Neural cell (in vitro differentiated cells): Measurements from ENCODE around the gene VAV2. TPM values are rescaled to one million over a fixed set of nuclear protein-coding genes. Genes with fewer than 3 reads are reported as not detected.

ENCODE experiments used
- H2AFZ ChIP-seq: fragments of 200-600, 300-800 bp; sonication (generic), shearing (Covaris generic); 2 replicates; pipeline ENCODE4 v1.6.0; 2014; ENCODE audit warnings: low read depth, mild to moderate bottlenecking, antibody characterized with exemption, low read length, moderate library complexity
- H3F3A ChIP-seq: fragments of 200-600 bp; shearing (Covaris generic); 2 replicates; pipeline ENCODE4 v1.6.1; 2016; ENCODE audit warnings: mild to moderate bottlenecking, moderate library complexity, mixed read lengths, antibody characterized with exemption, low read length; ENCODE audit not compliant: insufficient read depth, poor library complexity, severe bottlenecking
- H3K27ac ChIP-seq: fragments of 200-600, 300-800 bp; sonication (generic), shearing (Covaris generic); 2 replicates; pipeline ENCODE4 v1.5.1; 2014; ENCODE audit warnings: mild to moderate bottlenecking, low read length, moderate library complexity
- H3K27me3 ChIP-seq: fragments of 300-800, 200-600 bp; sonication (generic), shearing (Covaris generic); 2 replicates; pipeline ENCODE4 v1.6.0; 2014; ENCODE audit warnings: mild to moderate bottlenecking, low read depth, low read length, moderate library complexity; ENCODE audit not compliant: insufficient read depth
- H3K36me3 ChIP-seq: fragments of 300-800, 200-600 bp; sonication (generic), shearing (Covaris generic); 2 replicates; pipeline ENCODE4 v1.5.1; 2014; ENCODE audit warnings: mild to moderate bottlenecking, antibody characterized with exemption, low read length, moderate library complexity; ENCODE audit not compliant: insufficient read depth
- H3K4me2 ChIP-seq: fragments of 300-800, 200-600 bp; sonication (generic), shearing (Covaris generic); 2 replicates; pipeline ENCODE4 v1.6.0; 2014; ENCODE audit warnings: mild to moderate bottlenecking, low read length
- H3K4me3 ChIP-seq: fragments of 300-800, 200-600 bp; sonication (generic), shearing (Covaris generic); 2 replicates; pipeline ENCODE4 v1.5.1; 2014; ENCODE audit warnings: mild to moderate bottlenecking, low read length, moderate library complexity
- H3K79me2 ChIP-seq: fragments of 200-600 bp; shearing (Covaris generic); replicated peaks from 2 replicates; pipeline ENCODE4 v1.6.0; 2014; ENCODE audit warnings: mild to moderate bottlenecking, low read length, moderate library complexity; ENCODE audit not compliant: insufficient read depth
- H3K9ac ChIP-seq: fragments of 300-800, 200-600 bp; sonication (generic), shearing (Covaris generic); 2 replicates; pipeline ENCODE4 v1.6.1; 2016; ENCODE audit warnings: mild to moderate bottlenecking, low read length, mixed read lengths
- H3K9me2 ChIP-seq: fragments of 200-600 bp; shearing (Covaris generic); 2 replicates; pipeline ENCODE4 v1.6.1; 2016; ENCODE audit warnings: mild to moderate bottlenecking, low read length, mixed read lengths; ENCODE audit not compliant: insufficient read depth
- H3K9me3 ChIP-seq: fragments of 200-600, 300-800 bp; sonication (generic), shearing (Covaris generic); 2 replicates; pipeline ENCODE4 v1.6.1; 2016; ENCODE audit warnings: mild to moderate bottlenecking, mixed run types, low read length, moderate library complexity, mixed read lengths
- H4K20me1 ChIP-seq: fragments of 200-600 bp; shearing (Covaris generic); 2 replicates; pipeline ENCODE4 v1.6.1; 2016; ENCODE audit warnings: mild to moderate bottlenecking, mixed run types; ENCODE audit not compliant: insufficient read depth
- EP300 ChIP-seq: fragments of 450-650 bp; conservative IDR thresholded peaks from 2 replicates; pipeline ENCODE4 v1.6.1; 2014; ENCODE audit warnings: antibody characterized with exemption, mild to moderate bottlenecking, moderate library complexity; ENCODE audit not compliant: poor library complexity, severe bottlenecking
- EZH2 ChIP-seq: fragments of 200-600, 300-800 bp; shearing (Covaris generic), sonication (generic); IDR thresholded peaks from 2 replicates; pipeline ENCODE4 v1.6.1; 2014; ENCODE audit warnings: antibody characterized with exemption, low read length, borderline replicate concordance, mild to moderate bottlenecking; ENCODE audit not compliant: insufficient read depth, poor library complexity, severe bottlenecking
- MXI1 ChIP-seq: fragments of 450-650 bp; conservative IDR thresholded peaks from 2 replicates; pipeline ENCODE4 v1.6.1; 2014; ENCODE audit warnings: antibody characterized with exemption, mild to moderate bottlenecking; ENCODE audit not compliant: poor library complexity, severe bottlenecking
- POLR2AphosphoS5 ChIP-seq: IDR thresholded peaks from 2 replicates; pipeline ENCODE4 v1.6.1; 2012
- RAD21 ChIP-seq: fragments of 450-650 bp; conservative IDR thresholded peaks from 2 replicates; pipeline ENCODE4 v1.6.1; 2014; ENCODE audit warnings: antibody characterized with exemption, mild to moderate bottlenecking, moderate library complexity
- SMC3 ChIP-seq: fragments of 450-650 bp; conservative IDR thresholded peaks from 2 replicates; pipeline ENCODE4 v1.6.1; 2014; ENCODE audit warnings: antibody characterized with exemption, mild to moderate bottlenecking, moderate library complexity; ENCODE audit not compliant: poor library complexity
- TAF1 ChIP-seq: IDR thresholded peaks from 2 replicates; pipeline ENCODE4 v1.6.1; 2012; ENCODE audit warnings: low read depth
- polyA plus RNA-seq: library from polyadenylated mRNA; depleted of rRNA; stranded (reverse); fragments of >200 nt; gene quantifications from 2 replicates; pipeline ENCODE4 v1.2.3, GENCODE V29; 2014
- TF ChIP-seq, protein P1 (sequence below): fragments of 450-650 bp; IDR thresholded peaks from 2 replicates; pipeline ENCODE4 v1.5.1; 2014; ENCODE audit warnings: antibody characterized with exemption, mild to moderate bottlenecking, moderate library complexity; ENCODE audit not compliant: poor library complexity, severe bottlenecking
- TF ChIP-seq, protein P2 (sequence below): IDR thresholded peaks from 2 replicates; pipeline ENCODE4 v1.6.1; 2012; ENCODE audit warnings: borderline replicate concordance

The VAV2 gene
- polyA plus RNA-seq, 1 donor from 2014 or later, result 35.2 TPM

GRCh38 chr9:133968428-133968827, 23.7 kb downstream of the VAV2 start:
- no peaks in the 10 kb centered on the region for H3F3A ChIP-seq
- H2AFZ ChIP-seq, result no peak overlapping the region
- H4K20me1 ChIP-seq, result no peaks in the 10 kb centered on the region
- no peaks in the 10 kb centered on the region for H3K9me2 ChIP-seq
- no peak overlapping the region for H3K4me3 ChIP-seq
- no peak for TF ChIP-seq TAF1
- TF ChIP-seq SMC3, result no peak
- no peak overlapping the region for H3K4me2 ChIP-seq
- H3K9me3 ChIP-seq, result peaks cover 1% of the 10 kb centered on the region
- no peaks in the 10 kb centered on the region for H3K36me3 ChIP-seq
- no peak overlapping the region for H3K27ac ChIP-seq
- H3K27me3 ChIP-seq, result no peaks in the 10 kb centered on the region
- peaks cover 50% of the 10 kb centered on the region for H3K79me2 ChIP-seq
- no peak overlapping the region for H3K9ac ChIP-seq

GRCh38 chr9:133967024-133967741, 24.9 kb downstream of the VAV2 start:
- H2AFZ ChIP-seq, result no peak overlapping the region
- H3K36me3 ChIP-seq, result no peaks in the 10 kb centered on the region
- H3K9me3 ChIP-seq, result peaks cover 4% of the 10 kb centered on the region
- H4K20me1 ChIP-seq, result no peaks in the 10 kb centered on the region
- H3K4me3 ChIP-seq, result no peak overlapping the region
- H3K79me2 ChIP-seq, result peaks cover 56% of the 10 kb centered on the region
- no peaks in the 10 kb centered on the region for H3K27me3 ChIP-seq
- no peaks in the 10 kb centered on the region for H3F3A ChIP-seq
- no peak overlapping the region for H3K9ac ChIP-seq
- no peaks in the 10 kb centered on the region for H3K9me2 ChIP-seq
- H3K27ac ChIP-seq, result no peak overlapping the region
- no peak overlapping the region for H3K4me2 ChIP-seq
- TF ChIP-seq POLR2AphosphoS5 (no peak), EP300 (no peak), RAD21 (no peak), MXI1 (no peak), EZH2 (no peak), TAF1 (no peak), SMC3 (no peak)
- TF ChIP-seq, protein P1, sequence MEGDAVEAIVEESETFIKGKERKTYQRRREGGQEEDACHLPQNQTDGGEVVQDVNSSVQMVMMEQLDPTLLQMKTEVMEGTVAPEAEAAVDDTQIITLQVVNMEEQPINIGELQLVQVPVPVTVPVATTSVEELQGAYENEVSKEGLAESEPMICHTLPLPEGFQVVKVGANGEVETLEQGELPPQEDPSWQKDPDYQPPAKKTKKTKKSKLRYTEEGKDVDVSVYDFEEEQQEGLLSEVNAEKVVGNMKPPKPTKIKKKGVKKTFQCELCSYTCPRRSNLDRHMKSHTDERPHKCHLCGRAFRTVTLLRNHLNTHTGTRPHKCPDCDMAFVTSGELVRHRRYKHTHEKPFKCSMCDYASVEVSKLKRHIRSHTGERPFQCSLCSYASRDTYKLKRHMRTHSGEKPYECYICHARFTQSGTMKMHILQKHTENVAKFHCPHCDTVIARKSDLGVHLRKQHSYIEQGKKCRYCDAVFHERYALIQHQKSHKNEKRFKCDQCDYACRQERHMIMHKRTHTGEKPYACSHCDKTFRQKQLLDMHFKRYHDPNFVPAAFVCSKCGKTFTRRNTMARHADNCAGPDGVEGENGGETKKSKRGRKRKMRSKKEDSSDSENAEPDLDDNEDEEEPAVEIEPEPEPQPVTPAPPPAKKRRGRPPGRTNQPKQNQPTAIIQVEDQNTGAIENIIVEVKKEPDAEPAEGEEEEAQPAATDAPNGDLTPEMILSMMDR, result no peak
- TF ChIP-seq, protein P2, sequence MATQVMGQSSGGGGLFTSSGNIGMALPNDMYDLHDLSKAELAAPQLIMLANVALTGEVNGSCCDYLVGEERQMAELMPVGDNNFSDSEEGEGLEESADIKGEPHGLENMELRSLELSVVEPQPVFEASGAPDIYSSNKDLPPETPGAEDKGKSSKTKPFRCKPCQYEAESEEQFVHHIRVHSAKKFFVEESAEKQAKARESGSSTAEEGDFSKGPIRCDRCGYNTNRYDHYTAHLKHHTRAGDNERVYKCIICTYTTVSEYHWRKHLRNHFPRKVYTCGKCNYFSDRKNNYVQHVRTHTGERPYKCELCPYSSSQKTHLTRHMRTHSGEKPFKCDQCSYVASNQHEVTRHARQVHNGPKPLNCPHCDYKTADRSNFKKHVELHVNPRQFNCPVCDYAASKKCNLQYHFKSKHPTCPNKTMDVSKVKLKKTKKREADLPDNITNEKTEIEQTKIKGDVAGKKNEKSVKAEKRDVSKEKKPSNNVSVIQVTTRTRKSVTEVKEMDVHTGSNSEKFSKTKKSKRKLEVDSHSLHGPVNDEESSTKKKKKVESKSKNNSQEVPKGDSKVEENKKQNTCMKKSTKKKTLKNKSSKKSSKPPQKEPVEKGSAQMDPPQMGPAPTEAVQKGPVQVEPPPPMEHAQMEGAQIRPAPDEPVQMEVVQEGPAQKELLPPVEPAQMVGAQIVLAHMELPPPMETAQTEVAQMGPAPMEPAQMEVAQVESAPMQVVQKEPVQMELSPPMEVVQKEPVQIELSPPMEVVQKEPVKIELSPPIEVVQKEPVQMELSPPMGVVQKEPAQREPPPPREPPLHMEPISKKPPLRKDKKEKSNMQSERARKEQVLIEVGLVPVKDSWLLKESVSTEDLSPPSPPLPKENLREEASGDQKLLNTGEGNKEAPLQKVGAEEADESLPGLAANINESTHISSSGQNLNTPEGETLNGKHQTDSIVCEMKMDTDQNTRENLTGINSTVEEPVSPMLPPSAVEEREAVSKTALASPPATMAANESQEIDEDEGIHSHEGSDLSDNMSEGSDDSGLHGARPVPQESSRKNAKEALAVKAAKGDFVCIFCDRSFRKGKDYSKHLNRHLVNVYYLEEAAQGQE, result no peak
